IMR-90 (cell line): ENCODE measurements around the gene GNG5. TPM values are rescaled to one million over a fixed set of nuclear protein-coding genes. Genes with fewer than 3 reads are reported as not detected.

Experiments
- ATAC-seq: fragments of 200-7000 bp; cut with Tn5 transposase; 2 replicates; pipeline ENCODE4 v1.9.1; 2020; ENCODE audit warnings: low read depth, mild to moderate bottlenecking, moderate library complexity
- BruUV-seq: library from RNA; stranded (reverse); fragments of 400-500 nt; replicated peaks from 2 replicates; lab custom pipeline; 2021; lab: Mats Ljungman, UMichigan
- CTCF ChIA-PET: fragments of 300-600 bp; formaldehyde crosslinking; extraction: SDS; loops from one replicate; lab custom pipeline; 2021; ENCODE audit warnings: antibody characterized with exemption; lab: Yijun Ruan, JAX
- POLR2A ChIA-PET: fragments of 300-600 bp; sonication (Branson Sonifier 250); formaldehyde crosslinking; loops from one replicate; lab custom pipeline; 2022; ENCODE audit warnings: antibody characterized with exemption; ENCODE audit not compliant: unreplicated experiment; lab: Charles Lee
- DNase-seq: peaks from one replicate; pipeline ENCODE4 v3.0.0; 2013
- H2AFZ ChIP-seq: replicated peaks from 2 replicates; pipeline ENCODE3; 2013; ENCODE audit warnings: low read length, mild to moderate bottlenecking; ENCODE audit not compliant: poor library complexity
- H2AK5ac ChIP-seq: 2 replicates; pipeline ENCODE4 v1.6.1; 2013; ENCODE audit warnings: low read depth, low read length, inconsistent platforms
- H2AK9ac ChIP-seq: replicated peaks from 2 replicates; pipeline ENCODE3; 2013; ENCODE audit warnings: mild to moderate bottlenecking, low read depth, low read length, moderate library complexity; ENCODE audit not compliant: poor library complexity
- H2BK120ac ChIP-seq: 2 replicates; pipeline ENCODE4 v1.6.1; 2013; ENCODE audit warnings: low read depth, low read length, inconsistent platforms
- H2BK15ac ChIP-seq: 3 replicates; pipeline ENCODE4 v1.6.1; 2013; ENCODE audit warnings: low read depth, low read length, inconsistent platforms
- H2BK20ac ChIP-seq: 2 replicates; pipeline ENCODE4 v1.6.1; 2013; ENCODE audit warnings: low read depth, mild to moderate bottlenecking, inconsistent platforms, low read length, moderate library complexity
- H2BK5ac ChIP-seq: 2 replicates; pipeline ENCODE4 v1.6.1; 2013; ENCODE audit warnings: mild to moderate bottlenecking, low read depth, low read length, inconsistent platforms; ENCODE audit not compliant: poor library complexity, severe bottlenecking
- H3K14ac ChIP-seq: replicated peaks from 2 replicates; pipeline ENCODE4 v1.6.1; 2013; ENCODE audit warnings: low read depth, low read length, inconsistent platforms
- H3K18ac ChIP-seq: 2 replicates; pipeline ENCODE4 v1.6.1; 2013; ENCODE audit warnings: low read depth, low read length, control low read depth
- H3K23ac ChIP-seq: 2 replicates; pipeline ENCODE4 v1.6.1; 2013; ENCODE audit warnings: low read depth, low read length, inconsistent platforms
- H3K27ac ChIP-seq: 2 replicates; pipeline ENCODE4 v1.5.1; 2013; ENCODE audit warnings: mild to moderate bottlenecking, control low read depth, low read length; ENCODE audit not compliant: insufficient read depth
- H3K27me3 ChIP-seq: 2 replicates; pipeline ENCODE4 v1.6.1; 2013; ENCODE audit warnings: low read length; ENCODE audit not compliant: control insufficient read depth, insufficient read depth
- H3K36me3 ChIP-seq: 2 replicates; pipeline ENCODE4 v1.6.1; 2013; ENCODE audit warnings: low read length, mixed read lengths; ENCODE audit not compliant: control insufficient read depth, insufficient read depth
- H3K4ac ChIP-seq: 2 replicates; pipeline ENCODE4 v1.6.1; 2013; ENCODE audit warnings: low read depth, low read length, inconsistent platforms
- H3K4me1 ChIP-seq: 2 replicates; pipeline ENCODE4 v1.6.1; 2013; ENCODE audit warnings: low read length, mixed read lengths; ENCODE audit not compliant: control insufficient read depth, insufficient read depth
- H3K4me2 ChIP-seq: 2 replicates; pipeline ENCODE4 v1.6.1; 2013; ENCODE audit warnings: low read depth, mild to moderate bottlenecking, control low read depth, low read length, moderate library complexity
- H3K4me3 ChIP-seq: 2 replicates; pipeline ENCODE4 v1.5.1; 2013; ENCODE audit warnings: low read depth, mild to moderate bottlenecking, control low read depth, low read length, moderate library complexity; ENCODE audit not compliant: insufficient read depth
- H3K56ac ChIP-seq: 2 replicates; pipeline ENCODE4 v1.6.1; 2013; ENCODE audit warnings: low read length, inconsistent platforms; ENCODE audit not compliant: insufficient read depth; ENCODE audit errors: extremely low read depth
- H3K79me1 ChIP-seq, 2 experiments: 2 replicates each; pipeline ENCODE4 v1.6.1; 2013; ENCODE audit warnings: low read length in 2 of 2, inconsistent platforms in 1 of 2, low read depth in 1 of 2
- H3K9ac ChIP-seq: 2 replicates; pipeline ENCODE4 v1.6.1; 2013; ENCODE audit warnings: low read depth, low read length, control low read depth
- H3K9me1 ChIP-seq: 2 replicates; pipeline ENCODE4 v1.6.1; 2013; ENCODE audit warnings: low read length, inconsistent platforms; ENCODE audit not compliant: insufficient read depth
- H3K9me3 ChIP-seq: 2 replicates; pipeline ENCODE4 v1.6.1; 2013; ENCODE audit warnings: low read length; ENCODE audit not compliant: control insufficient read depth, insufficient read depth
- H4K20me1 ChIP-seq: 2 replicates; pipeline ENCODE4 v1.6.1; 2013; ENCODE audit warnings: low read length, inconsistent platforms; ENCODE audit not compliant: insufficient read depth
- H4K5ac ChIP-seq: 2 replicates; pipeline ENCODE4 v1.6.1; 2013; ENCODE audit warnings: mild to moderate bottlenecking, low read depth, low read length, control low read depth
- H4K8ac ChIP-seq, 2 experiments: 2 replicates each; pipeline ENCODE4 v1.6.1; 2013; ENCODE audit warnings: low read depth in 2 of 2, low read length in 2 of 2, control low read depth in 1 of 2, inconsistent platforms in 1 of 2
- H4K91ac ChIP-seq: 2 replicates; pipeline ENCODE4 v1.6.1; 2013; ENCODE audit warnings: low read depth, low read length, inconsistent platforms; ENCODE audit not compliant: insufficient read depth
- CHD1 ChIP-seq: IDR thresholded peaks from 2 replicates; pipeline ENCODE4 v1.6.1; 2012; ENCODE audit warnings: low read depth, low read length, improper control_type of control experiment
- RAD21 ChIP-seq: IDR thresholded peaks from 2 replicates; pipeline ENCODE4 v1.6.1; 2012; ENCODE audit warnings: low read length, improper control_type of control experiment
- RCOR1 ChIP-seq: IDR thresholded peaks from 2 replicates; pipeline ENCODE4 v1.6.1; 2012; ENCODE audit warnings: mild to moderate bottlenecking, low read length, improper control_type of control experiment; ENCODE audit not compliant: insufficient replicate concordance
- WGBS, 2 experiments: methylation state at CpG; one replicate each; pipeline versions ENCODE4 v1.1.5 to v1.1.7; 2013; ENCODE audit warnings: missing lambda C conversion rate in 2 of 2; ENCODE audit not compliant: insufficient read length in 1 of 2; ENCODE audit errors: extremely low coverage in 2 of 2; 5-methylcytosine and 5-hydroxymethylcytosine counted together
- dilution Hi-C: fragments of 300-500 bp; cut with HindIII; formaldehyde crosslinking; loops from one replicate; pipeline ENCODE4 v1.14.3; 2018; ENCODE audit warnings: low sequenced_read_pairs; ENCODE audit not compliant: unreplicated experiment
- in situ Hi-C: fragments of 300-500 bp; cut with MboI; formaldehyde crosslinking; loops from 3 replicates; pipeline ENCODE4 v1.14.3; 2019; ENCODE audit warnings: low sequenced_read_pairs, inconsistent platforms, mixed read lengths
- intact Hi-C: fragments of 100-400 bp; cut with micrococcal nuclease; formaldehyde crosslinking; loops from 2 replicates; pipeline ENCODE4 v1.10.0; 2022
- polyA plus RNA-seq, 3 experiments: library from polyadenylated mRNA; depleted of rRNA; stranded (reverse); fragments of >200 nt; gene quantifications; 2 replicates each; pipeline ENCODE4 v1.2.3, GENCODE V29; 2012; ENCODE audit warnings: low replicate concordance in 1 of 3
- total RNA-seq: library from RNA; depleted of rRNA; stranded (reverse); fragments of >200 nt; gene quantifications from 2 replicates; pipeline ENCODE4 v1.2.3, GENCODE V29; 2012

The GNG5 gene
- total and polyA plus RNA-seq, 2 of the 4 experiments (the other 2 are of a cell fraction): 36.4 to 128 TPM

DNA sequence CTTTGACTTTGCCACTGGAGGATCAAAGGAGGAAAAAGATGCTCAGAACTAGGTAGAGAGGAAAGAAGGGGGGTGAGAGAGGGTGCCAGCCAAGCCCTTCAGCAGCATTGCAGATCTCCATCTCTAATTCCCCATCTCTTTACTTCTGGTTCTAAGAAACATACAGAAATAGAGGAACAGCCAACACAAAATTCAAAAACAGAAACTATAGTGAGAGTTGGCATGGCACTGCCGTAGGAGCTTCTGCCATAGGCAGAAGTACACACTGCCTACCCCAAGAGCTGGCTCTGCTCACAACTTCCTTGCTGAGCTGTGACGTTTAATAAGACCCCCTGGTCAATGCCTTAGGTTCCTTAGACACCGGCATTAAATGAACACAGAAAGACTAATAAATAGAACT, 53.9 kb downstream of the GNG5 start:
- H3K79me1 ChIP-seq: no peaks in the 10 kb centered on the region
- no TSS peak for BruUV-seq
- H3K9ac ChIP-seq: no peak overlapping the region
- intact Hi-C loops: no loop called here
- no peak overlapping the region for H3K14ac ChIP-seq
- H4K8ac ChIP-seq: no peak overlapping the region
- H3K27me3 ChIP-seq: peaks cover 20% of the 10 kb centered on the region
- CTCF ChIA-PET: interaction anchor here (0.6 kb wide), 1 partner anchor 128 kb away, joined by 3 read pairs; no protein-coding TSS in a partner anchor
- H3K4ac ChIP-seq: no peak overlapping the region
- no peaks in the 10 kb centered on the region for H3K9me3 ChIP-seq
- dilution Hi-C loops: no loop called here
- H2BK15ac ChIP-seq: no peak overlapping the region
- H2AFZ ChIP-seq: no peak overlapping the region
- H3K4me1 ChIP-seq: no peaks in the 10 kb centered on the region
- ATAC-seq (no peak), DNase-seq (no peak)
- no CpG with 5 or more reads among the region's 3 CpGs for WGBS, 2 experiments
- no peak overlapping the region for H3K4me2 ChIP-seq
- H3K9me1 ChIP-seq: no peaks in the 10 kb centered on the region
- no peak overlapping the region for H2BK20ac ChIP-seq
- H2BK5ac ChIP-seq: no peak overlapping the region
- POLR2A ChIA-PET: interaction anchor here (0.6 kb wide), 1 partner anchor 161 kb away, joined by 3 read pairs; no protein-coding TSS in a partner anchor
- TF ChIP-seq CHD1 (no peak), RAD21 (no peak), RCOR1 (no peak)
- no peak overlapping the region for H3K18ac ChIP-seq
- no peak overlapping the region for H3K27ac ChIP-seq
- no peak overlapping the region for H2BK120ac ChIP-seq
- no peak overlapping the region for H2AK5ac ChIP-seq
- no peak overlapping the region for H4K5ac ChIP-seq
- no peak overlapping the region for H3K4me3 ChIP-seq
- H3K56ac ChIP-seq: no peak overlapping the region
- no peak overlapping the region for H3K23ac ChIP-seq
- H2AK9ac ChIP-seq: no peak overlapping the region
- H3K36me3 ChIP-seq: no peaks in the 10 kb centered on the region
- H4K20me1 ChIP-seq: no peaks in the 10 kb centered on the region
- in situ Hi-C loops: no loop called here
- no peak overlapping the region for H4K91ac ChIP-seq
